Measurements from ENCODE around the gene TACO1. TPM values are rescaled to one million over a fixed set of nuclear protein-coding genes. Genes with fewer than 3 reads are reported as not detected.

Gene TACO1
- total and polyA plus RNA-seq, 10 of the 15 experiments (the other 5 are each of a cell fraction or from before 2014, with no cell fraction given): 8.5 to 38.6 (median 27.0) TPM

- RAD21 ChIA-PET (ENCODE audit: unreplicated experiment): no interaction called here
- peaks cover 6% of the 10 kb centered on the region for H3K79me2 ChIP-seq (ENCODE audit: control insufficient read depth, insufficient read depth, low read length)
- no peaks in the 10 kb centered on the region for H3K9me3 ChIP-seq (replicated peaks; ENCODE audit: control insufficient read depth, insufficient read depth, low read length)
- CTCF ChIA-PET: interaction anchor here (0.6 to 1.0 kb wide), 2 partner anchors 14 to 175 kb away, joined by 3 read pairs; no protein-coding TSS in a partner anchor
- POLR2A ChIA-PET: no interaction called here
- no peak overlapping the region for H3K4me3 ChIP-seq
- no TSS peak for BruUV-seq (replicated peaks)
- DNase-seq (ENCODE audit: low read depth, low spot score) (no peak), ATAC-seq (no peak), FAIRE-seq (no peak)
- SMC1A ChIA-PET (ENCODE audit: uncharacterized antibody, unreplicated experiment): no interaction called here
- intact Hi-C loops (cut with micrococcal nuclease; ENCODE audit: unreplicated experiment): no loop called here
- H3K4me2 ChIP-seq (ENCODE audit: control insufficient read depth, insufficient read depth): no peak overlapping the region
- H3K36me3 ChIP-seq (ENCODE audit: control insufficient read depth in 2 of 2, insufficient read depth in 2 of 2, low read length in 1 of 2): peaks cover 16 to 39% of the 10 kb centered on the region in 2 experiments
- H3K27me3 ChIP-seq (replicated peaks in 1 of 2; ENCODE audit: control insufficient read depth in 2 of 2, insufficient read depth in 2 of 2, low read length in 1 of 2): no peaks in the 10 kb centered on the region
- H3K27ac ChIP-seq (ENCODE audit: control insufficient read depth, insufficient read depth): no peak overlapping the region
- peaks cover 6% of the 10 kb centered on the region; the same call in 1 of the 2 replicates for H4K20me1 ChIP-seq (ENCODE audit: control insufficient read depth, insufficient read depth)
- in situ Hi-C loops (cut with MboI): no loop called here
- H2AFZ ChIP-seq (ENCODE audit: control insufficient read depth, low read depth, low read length): no peak overlapping the region
- no peak overlapping the region for H3K9ac ChIP-seq (ENCODE audit: control insufficient read depth, insufficient read depth, low read length)
- H3K4me1 ChIP-seq (ENCODE audit: control insufficient read depth, insufficient read depth, low read length): no peaks in the 10 kb centered on the region
- 98% methylated on average over 5 of the region's 5 CpGs for WGBS (ENCODE audit: insufficient coverage, insufficient replicate concordance, low lambda C conversion rate, missing lambda C conversion rate)
- TF ChIP-seq HDGF (IDR thresholded peaks at IDR 0.05): no peak
- no peak for TF ChIP-seq PML (IDR thresholded peaks at IDR 0.05; ENCODE audit: low read length)
- no peak for TF ChIP-seq POU2F2 (IDR thresholded peaks at IDR 0.05; ENCODE audit: borderline replicate concordance, low read depth, low read length)
- no peak for TF ChIP-seq MEF2B (IDR thresholded peaks at IDR 0.05; ENCODE audit: partially characterized antibody, poor library complexity, severe bottlenecking)
- no peak for TF ChIP-seq ASH2L (IDR thresholded peaks at IDR 0.05; ENCODE audit: borderline replicate concordance, low read depth)
- TF ChIP-seq SIX5 (IDR thresholded peaks at IDR 0.05; ENCODE audit: low read depth, low read length, severe bottlenecking): no peak
- TF ChIP-seq BRCA1 (IDR thresholded peaks at IDR 0.05; ENCODE audit: low read depth, low read length): no peak
- no peak for TF ChIP-seq ZBTB40 (IDR thresholded peaks at IDR 0.05; ENCODE audit: borderline replicate concordance)
- TF ChIP-seq CHD1 (IDR thresholded peaks at IDR 0.05; ENCODE audit: low read depth, low read length): no peak
- no peak for TF ChIP-seq BCL3 (IDR thresholded peaks at IDR 0.05; ENCODE audit: borderline replicate concordance, insufficient read depth, low read depth, low read length, poor library complexity, severe bottlenecking)
- no peak for TF ChIP-seq ZBTB4 (CRISPR knock-in tag; IDR thresholded peaks at IDR 0.05)
- no peak for TF ChIP-seq NFXL1 (IDR thresholded peaks at IDR 0.05; ENCODE audit: borderline replicate concordance)
- TF ChIP-seq POLR2AphosphoS2 (IDR thresholded peaks at IDR 0.05; ENCODE audit: low read depth, low read length): no peak
- TF ChIP-seq SIN3A (IDR thresholded peaks at IDR 0.05; ENCODE audit: low read depth, low read length): no peak
- TF ChIP-seq ATF3 (IDR thresholded peaks at IDR 0.05; ENCODE audit: borderline replicate concordance, extremely low read depth, low read depth, low read length): no peak
- TF ChIP-seq RFX5 (IDR thresholded peaks at IDR 0.05; ENCODE audit: low read depth, low read length): no peak
- TF ChIP-seq SREBF1 (IDR thresholded peaks at IDR 0.05; ENCODE audit: low read length): no peak
These were observed 22.0 kb upstream of the TACO1 start for GRCh38 chr17:63578769-63579111.
